T-helper 22 cell (primary cell): ENCODE data around the gene ZMIZ1.
"Not testable (repeated sequence)": the region's sequence is repeated elsewhere in the genome, so short reads cannot be mapped to it uniquely, and the experiment has no call there.

Source experiments
- DNase-seq: peaks from one replicate; pipeline ENCODE4 v3.0.0-alpha.2; 2020; ENCODE audit warnings: low read depth

Gene ZMIZ1

GRCh38 chr10:79324032-79324695 is 255.4 kb downstream of the ZMIZ1 start:
- no peak for DNase-seq

GRCh38 chr10:79326361-79327089 is 257.8 kb downstream of the ZMIZ1 start:
- no peak for DNase-seq

GRCh38 chr10:79327090-79327457 is 258.3 kb downstream of the ZMIZ1 start:
- DNase-seq, result no peak

GRCh38 chr10:79328147-79328701 is 259.5 kb downstream of the ZMIZ1 start:
- DNase-seq, result no peak

- no peak for DNase-seq
These were observed 260.2 kb downstream of the ZMIZ1 start for GRCh38 chr10:79328737-79329504.

- DNase-seq, result no peak
These were observed 260.8 kb downstream of the ZMIZ1 start for GRCh38 chr10:79329529-79329928.

GRCh38 chr10:79331226-79331625 is 262.5 kb downstream of the ZMIZ1 start:
- DNase-seq, result no peak

GRCh38 chr10:79331709-79332108 is 262.9 kb downstream of the ZMIZ1 start:
- DNase-seq, result peak; percentile 62

GRCh38 chr10:79332610-79333315 is 264.0 kb downstream of the ZMIZ1 start:
- not testable (repeated sequence) for DNase-seq

- DNase-seq, result no peak
These were observed 264.7 kb downstream of the ZMIZ1 start for GRCh38 chr10:79333513-79333912.

GRCh38 chr10:79334573-79334972 is 265.8 kb downstream of the ZMIZ1 start:
- DNase-seq, result no peak

- no peak for DNase-seq
These were observed 266.3 kb downstream of the ZMIZ1 start for GRCh38 chr10:79335094-79335469.

- DNase-seq, result no peak
These were observed 266.9 kb downstream of the ZMIZ1 start for GRCh38 chr10:79335470-79336235.

- DNase-seq, result no peak
These were observed 267.5 kb downstream of the ZMIZ1 start for GRCh38 chr10:79336276-79336675.

GRCh38 chr10:79336739-79337138 is 268.0 kb downstream of the ZMIZ1 start:
- DNase-seq, result no peak

- DNase-seq, result not testable (repeated sequence)
These were observed 269.2 kb downstream of the ZMIZ1 start for GRCh38 chr10:79337783-79338469.

GRCh38 chr10:79339266-79339665 is 270.5 kb downstream of the ZMIZ1 start:
- no peak for DNase-seq

GRCh38 chr10:79340646-79341244 is 272.0 kb downstream of the ZMIZ1 start:
- no peak for DNase-seq

GRCh38 chr10:79342295-79342761 is 273.6 kb downstream of the ZMIZ1 start:
- DNase-seq, result no peak
